Smooth muscle cell of the coronary artery (primary cell): ENCODE measurements around the gene PLEKHH1. TPM values are rescaled to one million over a fixed set of nuclear protein-coding genes. Genes with fewer than 3 reads are reported as not detected.

Experiments used
- total RNA-seq: library from RNA; depleted of rRNA; stranded (reverse); fragments of >200 nt; gene quantifications from 2 replicates; pipeline ENCODE4 v1.2.3, GENCODE V29; 2014; ENCODE audit warnings: low replicate concordance

Gene PLEKHH1
- 0.12 and 0.15 TPM in 2 replicates for total RNA-seq

GRCh38 chr14:67532998-67533753, at the start of gene PLEKHH1:
Gene PLEKHH1, plus strand, starts transcription at chr14:67533290. Its CDS starts 8,578 bp downstream, at chr14:67541868.

GRCh38 chr14:67487937-67488893, 44.9 kb upstream of the PLEKHH1 start, which contains the start of gene TMEM229B:
Gene TMEM229B, minus strand, starts transcription at chr14:67488721. Its CDS starts 14,798 bp downstream, at chr14:67473923.

GRCh38 chr14:67599698-67600561, 66.8 kb downstream of the PLEKHH1 start, which contains the start of gene PIGH:
Gene PIGH, minus strand, starts transcription at chr14:67600268. Its CDS starts 65 bp downstream, at chr14:67600203.

GRCh38 chr14:67619446-67620216, 86.5 kb downstream of the PLEKHH1 start, which contains the start of gene ARG2:
Gene ARG2, plus strand, starts transcription at chr14:67619920. Its CDS starts 58 bp downstream, at chr14:67619978.

Other genes starting within 250 kb of the PLEKHH1 start
- 67.2 and 139 TPM in 2 replicates for gene ATP6V1D, start 173.5 kb upstream of the PLEKHH1 start, total RNA-seq
- gene EIF2S1, start 173.0 kb upstream of the PLEKHH1 start, total RNA-seq: 182 and 219 TPM in 2 replicates
- 2.0 and 18.6 TPM in 2 replicates for gene PLEK2, start 121.1 kb upstream of the PLEKHH1 start, total RNA-seq
- gene TMEM229B, start 44.6 kb upstream of the PLEKHH1 start, total RNA-seq: 0.15 and 1.9 TPM in 2 replicates
- 9.1 and 10.5 TPM in 2 replicates for gene PIGH, start 67.0 kb downstream of the PLEKHH1 start, total RNA-seq
- gene ARG2, start 86.6 kb downstream of the PLEKHH1 start, total RNA-seq: 3.6 and 3.8 TPM in 2 replicates
- gene VTI1B, start 141.3 kb downstream of the PLEKHH1 start, total RNA-seq: 75.7 and 101 TPM in 2 replicates
- 48.3 and 114 TPM in 2 replicates for gene RDH11, start 162.5 kb downstream of the PLEKHH1 start, total RNA-seq
- not detected in 2 replicates for gene RDH12, start 168.6 kb downstream of the PLEKHH1 start, total RNA-seq